HepG2 (cell line): ENCODE data around the gene C1QL4.

Experiments
- CTCF ChIP-seq: sonication (generic); formaldehyde crosslinking; IDR thresholded peaks from 2 replicates; pipeline ENCODE4 v1.5.0; 2020; ENCODE audit warnings: mild to moderate bottlenecking, missing genetic modification reagents, moderate library complexity
- FOXA1 ChIP-seq, 2 experiments: fragments of 450-650 bp in 1 of 2; sonication (generic) in 1 of 2; formaldehyde crosslinking in 1 of 2; IDR thresholded peaks; 2 replicates each; pipeline versions ENCODE4 v1.4.0 to v1.6.1; 2016 to 2020; ENCODE audit warnings: missing genetic modification reagents in 1 of 2
- MATR3 ChIP-seq: sonication (generic); formaldehyde crosslinking; IDR thresholded peaks from 2 replicates; pipeline ENCODE4 v1.4.0; 2020; ENCODE audit warnings: missing genetic modification reagents
- SUZ12 ChIP-seq: fragments of 150-350 bp; IDR thresholded peaks from 2 replicates; pipeline ENCODE4 v1.6.1; 2014; ENCODE audit warnings: low read depth, low read length
- ZNF3 ChIP-seq: IDR thresholded peaks from 2 replicates; pipeline ENCODE4 v1.7.0; 2017; ENCODE audit warnings: inconsistent platforms

- TF ChIP-seq FOXA1 (IDR thresholded peaks at IDR 0.05), result no peak
- TF ChIP-seq FOXA1 (CRISPR knock-in tag; IDR thresholded peaks at IDR 0.05), result no peak
- TF ChIP-seq CTCF (CRISPR knock-in tag), result peak; percentile 91
- TF ChIP-seq MATR3, result no peak
- TF ChIP-seq ZNF3 (CRISPR knock-in tag), result no peak
- TF ChIP-seq SUZ12, result no peak
Measured at GRCh38 chr12:49342066-49342913, 5.3 kb upstream of the C1QL4 start.
